Kidney (tissue), 14 donors: Measurements from ENCODE around the gene MMP21. TPM values are rescaled to one million over a fixed set of nuclear protein-coding genes. Genes with fewer than 3 reads are reported as not detected.

Experiments used
- DNase-seq, 5 donors: peaks; one replicate each; pipeline ENCODE4 v3.0.0-alpha.2; 2013 to 2020
- FAIRE-seq: peaks from 2 replicates; lab custom pipeline; 2012; peaks lifted over from hg19 to GRCh38; lab: Jason Lieb, UNC
- H3K27ac ChIP-seq, 2 donors: one replicate each; pipeline ENCODE4 v1.7.0; 2013; ENCODE audit warnings: low read depth in 2 of 2, low read length in 2 of 2, inconsistent platforms in 1 of 2
- H3K27me3 ChIP-seq: one replicate; pipeline ENCODE4 v1.7.1; 2013; ENCODE audit warnings: low read length, inconsistent platforms; ENCODE audit not compliant: control insufficient read depth, insufficient read depth
- H3K36me3 ChIP-seq, 3 donors: one replicate each; pipeline versions ENCODE4 v1.7.0 to v1.7.1; 2013; ENCODE audit warnings: low read length in 3 of 3, control low read depth in 1 of 3, inconsistent platforms in 1 of 3; ENCODE audit not compliant: insufficient read depth in 3 of 3, control insufficient read depth in 2 of 3
- H3K4me1 ChIP-seq, 3 donors: one replicate each; pipeline versions ENCODE4 v1.7.0 to v1.7.1; 2013; ENCODE audit warnings: low read length in 3 of 3, inconsistent platforms in 1 of 3, low read depth in 1 of 3; ENCODE audit not compliant: control insufficient read depth in 2 of 3, insufficient read depth in 2 of 3
- H3K4me3 ChIP-seq, 3 donors: one replicate each; pipeline versions ENCODE4 v1.7.0 to v1.8.1; 2013; ENCODE audit warnings: low read length in 3 of 3, control low read depth in 1 of 3, inconsistent platforms in 1 of 3
- H3K9ac ChIP-seq, 3 donors: one replicate each; pipeline versions ENCODE4 v1.7.0 to v1.7.1; 2013; ENCODE audit warnings: low read length in 3 of 3, control low read depth in 1 of 3, inconsistent platforms in 1 of 3
- H3K9me3 ChIP-seq, 3 donors: one replicate each; pipeline versions ENCODE4 v1.7.0 to v1.7.1; 2013; ENCODE audit warnings: low read length in 3 of 3, control low read depth in 1 of 3, inconsistent platforms in 1 of 3; ENCODE audit not compliant: control insufficient read depth in 2 of 3, insufficient read depth in 1 of 3
- CTCF ChIP-seq: IDR thresholded peaks from 3 replicates; pipeline ENCODE4 v1.5.1; 2012; ENCODE audit warnings: mild to moderate bottlenecking, moderate library complexity, borderline replicate concordance; ENCODE audit not compliant: insufficient read depth; ENCODE audit errors: extremely low read depth
- intact Hi-C: fragments of 100-400 bp; cut with DNase I; formaldehyde crosslinking; loops from one replicate; pipeline ENCODE4 v1.11.1; 2022
- polyA plus RNA-seq: library from polyadenylated mRNA; stranded (reverse); fragments of 350-450 nt; fragmentation: Illumina TruSeq; extraction: RNeasy Lipid Tissue Mini Kit (QIAGEN cat#74804); gene quantifications from one replicate; pipeline ENCODE4 v1.2.3, GENCODE V29; 2014; ENCODE audit warnings: low read depth, low replicate concordance; ENCODE audit not compliant: insufficient read depth
- total RNA-seq: library from RNA; stranded (reverse); fragmentation: NEBNext Ultra II Directional; extraction: Animal tissue kit (Norgen Biotek cat#: 25700); gene quantifications from one replicate; pipeline ENCODE4 v1.2.1, GENCODE V29; 2021
- donor health status: control.
- donor health status: control.
- donor health status: control.
- donor health status: control.
- donor health status: control.
- donor health status: DM: yes; HTN: yes; CAD: no.
- donor health status: Normal renal cell carcinoma (clear cell type).

MMP21 gene
- total and polyA plus RNA-seq, 2 donors from 2014 or later, result 0.13 TPM; not detected in 1

GRCh38 chr10:125801574-125801973 lies 26.0 kb upstream of the MMP21 start:
- Histone ChIP-seq H3K4me3 (no peak overlapping the region), H3K36me3 (peaks cover 0 to 14% (median 10%) of the 10 kb centered on the region in 3 donors), H3K27me3 (no peaks in the 10 kb centered on the region), H3K9me3 (no peaks in the 10 kb centered on the region), H3K9ac (no peak overlapping the region), H3K27ac (no peak overlapping the region), H3K4me1 (peaks cover 0 to 23% (median 8%) of the 10 kb centered on the region in 3 donors)
- DNase-seq, result no peak
- intact Hi-C loops, result no loop called here
- FAIRE-seq, result no peak
- no peak for TF ChIP-seq CTCF

- Histone ChIP-seq H3K27me3 (no peaks in the 10 kb centered on the region), H3K4me3 (no peak overlapping the region), H3K36me3 (peaks cover 0 to 5% (median 5%) of the 10 kb centered on the region in 3 donors), H3K9me3 (no peaks in the 10 kb centered on the region), H3K9ac (no peak overlapping the region), H3K27ac (no peak overlapping the region), H3K4me1 (peaks cover 0 to 23% (median 8%) of the 10 kb centered on the region in 3 donors)
- DNase-seq (no peak), FAIRE-seq (no peak)
- intact Hi-C loops, result no loop called here
- no peak for TF ChIP-seq CTCF
Observed at GRCh38 chr10:125799451-125800182, 24.0 kb upstream of the MMP21 start.

- no peaks in the 10 kb centered on the region for H3K9me3 ChIP-seq
- no peak overlapping the region for H3K4me3 ChIP-seq
- no peak overlapping the region for H3K9ac ChIP-seq
- no peak overlapping the region for H3K27ac ChIP-seq
- FAIRE-seq (no peak), DNase-seq (peak in 2 of 5 donors; percentile 43 to 54)
- H3K36me3 ChIP-seq, result peaks cover 0 to 15% (median 14%) of the 10 kb centered on the region in 3 donors
- no peaks in the 10 kb centered on the region for H3K27me3 ChIP-seq
- peaks cover 0 to 23% (median 8%) of the 10 kb centered on the region in 3 donors for H3K4me1 ChIP-seq
- intact Hi-C loops, result no loop called here
- TF ChIP-seq CTCF, result no peak
Observed at GRCh38 chr10:125797994-125798662, 22.5 kb upstream of the MMP21 start.
